ENCODE results near the gene SLC25A40. TPM values are rescaled to one million over a fixed set of nuclear protein-coding genes. Genes with fewer than 3 reads are reported as not detected.
"Not testable (repeated sequence)": the region's sequence is repeated elsewhere in the genome, so short reads cannot be mapped to it uniquely, and the experiment has no call there.

The SLC25A40 gene
- total RNA-seq, 1 donor from 2014 or later = 21.7 TPM

- Mint-ChIP-seq H3K4me3 (no peak overlapping the region), H3K4me1 (peaks cover 26% of the 10 kb centered on the region), H3K36me3 (ENCODE audit: low read depth) (peaks cover 44% of the 10 kb centered on the region), H3K27ac (no peak overlapping the region), H3K9me3 (peaks cover 18% of the 10 kb centered on the region), H3K27me3 (no peaks in the 10 kb centered on the region)
- intact Hi-C loops (cut with micrococcal nuclease) = loop anchor here (10.0 kb wide), 1 partner anchor 936 kb away; no protein-coding TSS in a partner anchor
- POLR2A ChIA-PET = no interaction called here
- ATAC-seq (ENCODE audit: low read depth) = no peak
- CTCF ChIA-PET = interaction anchor here (0.8 kb wide), 1 partner anchor 18 kb away, joined by 3 read pairs; no protein-coding TSS in a partner anchor
- DNase-seq = no peak
- no peak for TF ChIP-seq CTCF (IDR thresholded peaks at IDR 0.05)
Measured at GRCh38 chr7:87870471-87870870, 5.7 kb downstream of the SLC25A40 start.

GRCh38 chr7:87866533-87866932, 9.6 kb downstream of the SLC25A40 start:
- peaks cover 23% of the 10 kb centered on the region for H3K9me3 Mint-ChIP-seq
- H3K4me1 Mint-ChIP-seq; H3K27me3 Mint-ChIP-seq; ATAC-seq (ENCODE audit: low read depth); DNase-seq; CTCF ChIA-PET; POLR2A ChIA-PET; H3K4me3 Mint-ChIP-seq; intact Hi-C loops (cut with micrococcal nuclease); H3K27ac Mint-ChIP-seq: not testable (repeated sequence)
- peaks cover 52% of the 10 kb centered on the region for H3K36me3 Mint-ChIP-seq (ENCODE audit: low read depth)

GRCh38 chr7:87866089-87866488, 10.1 kb downstream of the SLC25A40 start:
- H3K27ac Mint-ChIP-seq = no peak overlapping the region
- TF ChIP-seq CTCF (IDR thresholded peaks at IDR 0.05) = no peak
- intact Hi-C loops (cut with micrococcal nuclease) = no loop called here

GRCh38 chr7:87858417-87859100, 17.6 kb downstream of the SLC25A40 start:
- no peak for TF ChIP-seq CTCF (IDR thresholded peaks at IDR 0.05)
- DNase-seq (no peak), ATAC-seq (ENCODE audit: low read depth) (no peak)
- intact Hi-C loops (cut with micrococcal nuclease) = no loop called here
- H3K27ac Mint-ChIP-seq = no peak overlapping the region
- H3K36me3 Mint-ChIP-seq (ENCODE audit: low read depth) = peaks cover 45% of the 10 kb centered on the region
- H3K4me1 Mint-ChIP-seq = peaks cover 4% of the 10 kb centered on the region
- no peaks in the 10 kb centered on the region for H3K9me3 Mint-ChIP-seq
- CTCF ChIA-PET = no interaction called here
- no peaks in the 10 kb centered on the region for H3K27me3 Mint-ChIP-seq
- POLR2A ChIA-PET = no interaction called here
- no peak overlapping the region for H3K4me3 Mint-ChIP-seq

More at GRCh38 chr7:87866089-87866488, 10.1 kb downstream of the SLC25A40 start:
- Mint-ChIP-seq H3K4me3 (no peak overlapping the region), H3K36me3 (ENCODE audit: low read depth) (peaks cover 50% of the 10 kb centered on the region), H3K27me3 (no peaks in the 10 kb centered on the region), H3K4me1 (peaks cover 5% of the 10 kb centered on the region), H3K9me3 (peaks cover 23% of the 10 kb centered on the region)
- CTCF ChIA-PET = no interaction called here
- ATAC-seq (ENCODE audit: low read depth) (no peak), DNase-seq (no peak)
- POLR2A ChIA-PET = no interaction called here

GRCh38 chr7:87853237-87853864, 22.8 kb downstream of the SLC25A40 start:
- Mint-ChIP-seq H3K27ac (no peak overlapping the region), H3K4me3 (no peak overlapping the region), H3K9me3 (no peaks in the 10 kb centered on the region), H3K27me3 (no peaks in the 10 kb centered on the region), H3K36me3 (ENCODE audit: low read depth) (peaks cover 49% of the 10 kb centered on the region), H3K4me1 (peaks cover 20% of the 10 kb centered on the region)
- no peak for ATAC-seq (ENCODE audit: low read depth)
- ChIA-PET CTCF (no interaction called here), POLR2A (no interaction called here)
- TF ChIP-seq CTCF (IDR thresholded peaks at IDR 0.05) = no peak
- intact Hi-C loops (cut with micrococcal nuclease) = loop anchor here (2.0 kb wide), 1 partner anchor 23 kb away; the partner anchor contains the start of genes DBF4 and SLC25A40
- DNase-seq = no peak

All from activated B cell treated with CpG ODN at 0.5 μM for 24 hours (primary cell).